Measurements from ENCODE around the gene RNF180. TPM values are rescaled to one million over a fixed set of nuclear protein-coding genes. Genes with fewer than 3 reads are reported as not detected.
A peak's percentile ranks its signal among the peaks of the same experiment; 100 is the strongest.

RNF180 gene
- total RNA-seq, 4 donors from 2014 or later, result 50.5 to 99.0 (median 63.1) TPM

- no peaks in the 10 kb centered on the region for H3K27me3 ChIP-seq
- intact Hi-C loops (cut with DNase I), result no loop called here
- no peak for DNase-seq
- no peak overlapping the region for H3K27ac ChIP-seq
- 88 to 92% methylated on average over 1 of the region's 1 CpG for whole genome bisulfite sequencing, 2 donors
- no peaks in the 10 kb centered on the region for H3K36me3 ChIP-seq
- TF ChIP-seq POLR2A (IDR thresholded peaks at IDR 0.05), result no peak
- no peak for TF ChIP-seq CTCF (IDR thresholded peaks at IDR 0.05)
- H3K4me3 ChIP-seq (replicated peaks in 1 of 3), result no peak overlapping the region
- H3K4me1 ChIP-seq, result no peaks in the 10 kb centered on the region
- no peaks in the 10 kb centered on the region for H3K9me3 ChIP-seq
Observed at GRCh38 chr5:64315778-64316177, 150.1 kb downstream of the RNF180 start.

GRCh38 chr5:64318175-64318574, 152.5 kb downstream of the RNF180 start:
- Histone ChIP-seq H3K4me3 (replicated peaks in 1 of 3) (no peak overlapping the region), H3K9me3 (no peaks in the 10 kb centered on the region), H3K36me3 (no peaks in the 10 kb centered on the region), H3K27me3 (no peaks in the 10 kb centered on the region), H3K4me1 (no peaks in the 10 kb centered on the region), H3K27ac (no peak overlapping the region)
- whole genome bisulfite sequencing, 2 donors, result 95 to 96% methylated on average over 1 of the region's 1 CpG
- DNase-seq, result no peak
- TF ChIP-seq CTCF (IDR thresholded peaks at IDR 0.05), result no peak
- no peak for TF ChIP-seq POLR2A (IDR thresholded peaks at IDR 0.05)
- intact Hi-C loops (cut with DNase I), result no loop called here

GRCh38 chr5:64323591-64323990, 157.9 kb downstream of the RNF180 start:
- Histone ChIP-seq H3K4me3 (replicated peaks in 1 of 3) (no peak overlapping the region), H3K36me3 (no peaks in the 10 kb centered on the region), H3K27me3 (no peaks in the 10 kb centered on the region), H3K27ac (no peak overlapping the region), H3K9me3 (no peaks in the 10 kb centered on the region), H3K4me1 (no peaks in the 10 kb centered on the region)
- no peak for TF ChIP-seq POLR2A (IDR thresholded peaks at IDR 0.05)
- no peak for TF ChIP-seq CTCF (IDR thresholded peaks at IDR 0.05)
- 85 to 91% methylated on average over 1 of the region's 1 CpG for WGBS, 2 donors
- intact Hi-C loops (cut with DNase I), result no loop called here
- no peak for DNase-seq

GRCh38 chr5:64330728-64331231, 165.1 kb downstream of the RNF180 start:
- no peaks in the 10 kb centered on the region for H3K9me3 ChIP-seq
- H3K4me1 ChIP-seq, result peaks cover 8 to 21% of the 10 kb centered on the region in 2 donors
- intact Hi-C loops (cut with DNase I), result no loop called here
- DNase-seq, result peak; percentile 64 to 77
- peaks cover 7% of the 10 kb centered on the region in 2 donors for H3K36me3 ChIP-seq
- 54 to 65% methylated on average over 6 of the region's 6 CpGs for WGBS, 2 donors
- peak overlapping the region in 1 of 3 donors; percentile 31 for H3K27ac ChIP-seq
- H3K27me3 ChIP-seq, result no peaks in the 10 kb centered on the region
- no peak for TF ChIP-seq POLR2A (IDR thresholded peaks at IDR 0.05)
- TF ChIP-seq CTCF (IDR thresholded peaks at IDR 0.05), result no peak
- H3K4me3 ChIP-seq (replicated peaks in 1 of 3), result no peak overlapping the region

- intact Hi-C loops (cut with DNase I), result no loop called here
Observed at GRCh38 chr5:64331597-64332277, 166.1 kb downstream of the RNF180 start.

More at GRCh38 chr5:64331597-64332277, 166.1 kb downstream of the RNF180 start:
- 74 to 78% methylated on average over 7 to 9 of the region's 9 CpGs for WGBS, 2 donors
- no peak overlapping the region for H3K4me3 ChIP-seq (replicated peaks in 1 of 3)
- H3K9me3 ChIP-seq, result no peaks in the 10 kb centered on the region
- peaks cover 8 to 21% of the 10 kb centered on the region in 2 donors for H3K4me1 ChIP-seq
- H3K27ac ChIP-seq, result peak overlapping the region; percentile 24 to 31 (median 27)
- TF ChIP-seq POLR2A (IDR thresholded peaks at IDR 0.05), result no peak
- no peak for TF ChIP-seq CTCF (IDR thresholded peaks at IDR 0.05)
- H3K36me3 ChIP-seq, result peaks cover 7% of the 10 kb centered on the region in 2 donors
- H3K27me3 ChIP-seq, result no peaks in the 10 kb centered on the region
- DNase-seq, result peak; percentile 90 to 93

All from thyroid gland (tissue), 4 donors.